ENCODE results near the gene SUPV3L1. TPM values are rescaled to one million over a fixed set of nuclear protein-coding genes. Genes with fewer than 3 reads are reported as not detected.
A peak's percentile ranks its signal among the peaks of the same experiment; 100 is the strongest.
"Not testable (repeated sequence)": the region's sequence is repeated elsewhere in the genome, so short reads cannot be mapped to it uniquely, and the experiment has no call there.

Gene SUPV3L1
- 10 to 100 TPM; 24.3 to 40.1 (median 28.5) TPM for total RNA-seq

- DNase-seq (ENCODE audit: low spot score in 2 of 2): peak; percentile 78 to 91
- H3K4me1 ChIP-seq: peaks cover 7 to 16% of the 10 kb centered on the region in 2 donors
- H3K27me3 ChIP-seq: no peaks in the 10 kb centered on the region
- no peaks in the 10 kb centered on the region for H3K9me3 ChIP-seq
- peak within 1 kb of the TSS; percentile 95 for H3K27ac ChIP-seq
- H3K4me3 ChIP-seq: peak within 1 kb of the TSS; percentile 98 to 100 (median 98)
- intact Hi-C loops (cut with DNase I; ENCODE audit: low total_unique reads): no loop called here
- TF ChIP-seq POLR2AphosphoS5 (IDR thresholded peaks at IDR 0.05): peak; percentile 86 to 97 (median 96)
- no peak for TF ChIP-seq CTCF (IDR thresholded peaks at IDR 0.05)
- peak; percentile 65 for TF ChIP-seq POLR2A (IDR thresholded peaks at IDR 0.05)
- no peaks in the 10 kb centered on the region for H3K36me3 ChIP-seq
Observed at GRCh38 chr10:69179743-69180524, at the start of gene SUPV3L1. Gene SUPV3L1, plus strand, starts transcription at chr10:69180234. Its CDS starts 58 bp downstream, at chr10:69180292.

GRCh38 chr10:69130251-69130650 is 49.8 kb upstream of the SUPV3L1 start:
- Histone ChIP-seq H3K4me3 (no peak overlapping the region), H3K9me3 (no peaks in the 10 kb centered on the region), H3K27ac (no peak overlapping the region), H3K4me1 (peaks cover 0 to 6% of the 10 kb centered on the region in 2 donors), H3K36me3 (no peaks in the 10 kb centered on the region), H3K27me3 (no peaks in the 10 kb centered on the region)
- no peak for DNase-seq (ENCODE audit: low spot score in 2 of 2)
- TF ChIP-seq POLR2AphosphoS5 (IDR thresholded peaks at IDR 0.05): no peak
- TF ChIP-seq CTCF (IDR thresholded peaks at IDR 0.05): no peak
- no peak for TF ChIP-seq POLR2A (IDR thresholded peaks at IDR 0.05)
- intact Hi-C loops (cut with DNase I; ENCODE audit: low total_unique reads): no loop called here

- Histone ChIP-seq H3K4me1 (no peaks in the 10 kb centered on the region), H3K27ac (no peak overlapping the region), H3K4me3 (no peak overlapping the region), H3K36me3 (no peaks in the 10 kb centered on the region), H3K27me3 (no peaks in the 10 kb centered on the region), H3K9me3 (no peaks in the 10 kb centered on the region)
- intact Hi-C loops (cut with DNase I; ENCODE audit: low total_unique reads): no loop called here
- TF ChIP-seq CTCF (IDR thresholded peaks at IDR 0.05): no peak
- no peak for TF ChIP-seq POLR2AphosphoS5 (IDR thresholded peaks at IDR 0.05)
- no peak for TF ChIP-seq POLR2A (IDR thresholded peaks at IDR 0.05)
- no peak for DNase-seq (ENCODE audit: low spot score in 2 of 2)
Observed at GRCh38 chr10:69139961-69140360, 40.1 kb upstream of the SUPV3L1 start.

DNA sequence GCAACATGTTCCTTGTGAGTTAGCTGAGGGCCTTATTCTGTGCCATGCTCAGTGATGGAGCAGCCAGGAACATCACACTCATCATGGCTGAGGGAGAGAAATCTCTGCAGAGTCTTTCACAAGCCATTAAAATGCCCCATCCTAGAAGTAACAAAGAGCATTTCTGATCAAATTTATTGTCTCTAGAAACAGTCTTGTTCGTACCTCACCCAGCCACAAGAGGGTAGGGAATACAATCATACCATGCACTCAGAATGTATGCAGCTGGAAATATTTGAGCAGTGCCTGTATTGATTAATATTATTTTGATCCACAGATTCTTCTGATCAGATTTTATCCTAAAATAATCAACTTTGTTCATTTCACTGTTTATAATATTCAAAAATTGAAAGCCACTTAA is 38.7 kb upstream of the SUPV3L1 start:
- no peak for DNase-seq (ENCODE audit: low spot score in 2 of 2)
- Histone ChIP-seq H3K4me1 (no peaks in the 10 kb centered on the region), H3K27me3 (no peaks in the 10 kb centered on the region), H3K36me3 (no peaks in the 10 kb centered on the region), H3K27ac (no peak overlapping the region), H3K9me3 (no peaks in the 10 kb centered on the region), H3K4me3 (no peak overlapping the region)
- intact Hi-C loops (cut with DNase I; ENCODE audit: low total_unique reads): no loop called here
- TF ChIP-seq CTCF (IDR thresholded peaks at IDR 0.05) (no peak), POLR2AphosphoS5 (IDR thresholded peaks at IDR 0.05) (no peak), POLR2A (IDR thresholded peaks at IDR 0.05) (no peak)

DNA sequence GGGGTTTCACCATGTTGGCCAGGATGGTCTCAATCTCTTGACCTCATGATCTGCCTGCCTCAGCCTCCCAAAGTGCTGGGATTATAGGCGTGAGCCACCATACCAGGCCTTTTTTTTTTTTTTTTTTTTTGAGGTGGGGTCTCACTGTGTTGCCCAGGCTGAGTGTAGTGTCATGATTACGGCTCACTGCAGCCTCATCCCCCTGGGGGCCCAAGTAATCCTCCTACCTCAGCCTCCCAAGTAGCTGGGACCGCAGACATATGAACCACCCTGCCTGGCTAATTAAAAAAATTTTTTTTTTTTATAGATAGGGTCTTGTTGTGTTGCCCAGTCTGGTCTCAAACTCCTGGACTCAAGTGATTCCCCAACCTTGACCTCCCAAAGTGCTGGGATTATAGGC is 38.0 kb upstream of the SUPV3L1 start:
- DNase-seq (ENCODE audit: low spot score in 2 of 2); H3K27me3 ChIP-seq; H3K9me3 ChIP-seq; H3K27ac ChIP-seq; H3K36me3 ChIP-seq; H3K4me3 ChIP-seq; H3K4me1 ChIP-seq; intact Hi-C loops (cut with DNase I; ENCODE audit: low total_unique reads): not testable (repeated sequence)

Data from breast epithelium (tissue), 4 donors.